Cardiac muscle cell (in vitro differentiated cells and primary cell): Measurements from ENCODE around the gene WWP2. TPM values are rescaled to one million over a fixed set of nuclear protein-coding genes. Genes with fewer than 3 reads are reported as not detected.

Experiments used
- DNase-seq, 2 donors: peaks; one replicate each; pipeline versions ENCODE4 v3.0.0 to v3.0.0-alpha.2; 2010 to 2017; ENCODE audit warnings: low read depth in 1 of 2, low spot score in 1 of 2
- H3K27ac ChIP-seq: fragments of 200-600 bp; sonication (generic); 2 replicates; pipeline ENCODE4 v1.5.1; 2016
- H3K27me3 ChIP-seq: fragments of 200-600 bp; sonication (generic); 2 replicates; pipeline ENCODE4 v1.6.0; 2016; ENCODE audit warnings: control low read depth
- H3K36me3 ChIP-seq: fragments of 200-600 bp; sonication (generic); 2 replicates; pipeline ENCODE4 v1.5.1; 2016; ENCODE audit warnings: control low read depth
- H3K4me1 ChIP-seq: fragments of 200-600 bp; sonication (generic); 2 replicates; pipeline ENCODE4 v1.8.1; 2017; ENCODE audit warnings: low read depth, mild to moderate bottlenecking, mixed run types
- H3K4me3 ChIP-seq: fragments of 200-600 bp; sonication (generic); 2 replicates; pipeline ENCODE4 v1.5.1; 2016; ENCODE audit warnings: mild to moderate bottlenecking
- H3K9me3 ChIP-seq: fragments of 200-600 bp; sonication (generic); 2 replicates; pipeline ENCODE4 v1.5.1; 2017; ENCODE audit warnings: low read depth, mild to moderate bottlenecking, control low read depth
- CTCF ChIP-seq: IDR thresholded peaks from 2 replicates; pipeline ENCODE4 v1.5.1; 2012; ENCODE audit warnings: low read depth, mild to moderate bottlenecking, low read length
- polyA plus RNA-seq: library from polyadenylated mRNA; unstranded; fragments of >200 nt; fragmentation: Nextera tagmentation; extraction: Ambion mirVana; gene quantifications from 2 replicates; pipeline ENCODE4 v1.2.1, GENCODE V29; 2016
- total RNA-seq: library from RNA; depleted of rRNA; stranded (reverse); fragments of >200 nt; gene quantifications from 2 replicates; pipeline ENCODE4 v1.2.3, GENCODE V29; 2016

WWP2 gene
- total and polyA plus RNA-seq, 2 experiments from 2014 or later = 21.3 to 27.8 TPM

DNA sequence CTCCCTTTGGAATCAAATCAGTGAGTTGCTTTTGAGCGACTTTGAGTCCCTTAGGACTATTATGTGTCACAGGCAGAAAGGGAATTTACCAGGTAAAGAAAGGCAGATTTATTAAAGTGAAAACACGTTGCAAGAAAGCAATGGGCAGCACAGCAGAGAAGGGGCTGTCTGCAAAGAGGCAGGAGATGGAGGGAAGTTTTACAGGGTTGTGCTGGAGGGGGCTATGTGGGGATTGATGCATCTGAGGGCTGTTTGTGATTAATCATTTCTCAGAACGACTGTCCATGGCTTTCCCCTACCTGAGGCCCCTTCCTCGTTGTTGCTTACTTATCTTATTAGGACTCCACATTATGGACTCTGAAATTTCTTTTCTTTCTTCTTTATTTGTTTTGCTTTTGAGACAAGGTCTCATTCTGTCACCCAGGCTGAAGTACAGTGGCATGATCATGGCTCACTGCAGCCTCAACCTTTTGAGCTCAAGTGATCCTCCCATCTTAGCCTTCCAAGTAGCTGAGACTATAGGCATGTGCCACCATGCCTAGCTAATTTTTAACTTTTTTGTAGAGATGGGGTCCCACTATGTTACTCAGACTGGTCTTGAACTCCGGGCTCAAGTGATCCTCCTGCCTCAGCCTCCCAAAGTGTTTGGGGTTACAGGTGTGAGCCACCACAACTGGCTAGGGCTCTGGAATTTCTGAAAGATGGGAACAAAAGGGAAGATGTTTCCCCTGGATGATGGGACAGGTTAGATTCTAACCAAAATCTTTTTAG, 5.5 kb downstream of the WWP2 start:
- no peak overlapping the region for H3K4me3 ChIP-seq

GRCh38 chr16:69768666-69769065, 6.5 kb downstream of the WWP2 start:
- Histone ChIP-seq H3K36me3 (no peaks in the 10 kb centered on the region), H3K4me3 (no peak overlapping the region), H3K27me3 (no peaks in the 10 kb centered on the region), H3K9me3 (no peaks in the 10 kb centered on the region), H3K27ac (no peak overlapping the region), H3K4me1 (no peaks in the 10 kb centered on the region)
- DNase-seq = no peak
- no peak for TF ChIP-seq CTCF

More for the DNA sequence above, 5.5 kb downstream of the WWP2 start:
- no peak for TF ChIP-seq CTCF
- Histone ChIP-seq H3K36me3 (no peaks in the 10 kb centered on the region), H3K4me1 (no peaks in the 10 kb centered on the region), H3K27ac (no peak overlapping the region), H3K27me3 (no peaks in the 10 kb centered on the region), H3K9me3 (no peaks in the 10 kb centered on the region)
- DNase-seq = no peak

GRCh38 chr16:69769404-69769803, 7.3 kb downstream of the WWP2 start:
- no peak for DNase-seq
- no peaks in the 10 kb centered on the region for H3K36me3 ChIP-seq
- no peaks in the 10 kb centered on the region for H3K9me3 ChIP-seq
- no peak overlapping the region for H3K4me3 ChIP-seq
- H3K4me1 ChIP-seq = no peaks in the 10 kb centered on the region
- TF ChIP-seq CTCF = no peak
- no peaks in the 10 kb centered on the region for H3K27me3 ChIP-seq
- no peak overlapping the region for H3K27ac ChIP-seq

DNA sequence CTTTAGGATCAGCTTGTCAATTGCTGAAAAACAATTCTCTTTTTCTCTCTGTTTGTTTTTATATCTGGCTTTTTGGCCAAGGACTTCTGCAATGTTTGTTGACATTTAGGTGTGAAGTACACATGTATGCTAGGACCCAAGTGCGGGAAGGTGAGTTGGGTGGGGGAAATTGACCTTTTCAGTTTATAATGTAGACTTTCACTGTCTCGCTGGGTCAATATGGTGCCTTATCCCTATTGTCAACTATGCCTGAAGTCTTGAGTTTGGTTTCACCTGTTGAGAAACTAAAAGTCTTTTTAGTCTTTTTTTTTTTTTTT, 9.5 kb downstream of the WWP2 start:
- H3K4me1 ChIP-seq = no peaks in the 10 kb centered on the region
- no peak overlapping the region for H3K27ac ChIP-seq
- no peak for TF ChIP-seq CTCF
- H3K36me3 ChIP-seq = no peaks in the 10 kb centered on the region
- no peaks in the 10 kb centered on the region for H3K27me3 ChIP-seq
- DNase-seq = no peak
- no peak overlapping the region for H3K4me3 ChIP-seq
- H3K9me3 ChIP-seq = no peaks in the 10 kb centered on the region

- no peaks in the 10 kb centered on the region for H3K36me3 ChIP-seq
- no peaks in the 10 kb centered on the region for H3K9me3 ChIP-seq
- DNase-seq = no peak
- H3K4me1 ChIP-seq = no peaks in the 10 kb centered on the region
- TF ChIP-seq CTCF = no peak
- no peak overlapping the region for H3K4me3 ChIP-seq
- no peaks in the 10 kb centered on the region for H3K27me3 ChIP-seq
- H3K27ac ChIP-seq = no peak overlapping the region
Observed at GRCh38 chr16:69773260-69773947, 11.3 kb downstream of the WWP2 start.
